Loucy (cell line): Measurements from ENCODE around the gene ZFYVE21.

ENCODE experiments used
- H2AFZ ChIP-seq: fragments of 200-600 bp; sonication (generic); 2 replicates; pipeline ENCODE4 v1.6.0; 2016; ENCODE audit warnings: antibody characterized with exemption, mild to moderate bottlenecking, low read length, moderate library complexity
- H3F3A ChIP-seq: fragments of 200-600 bp; 2 replicates; pipeline ENCODE4 v1.6.0; 2016; ENCODE audit warnings: antibody characterized with exemption, low read depth, mild to moderate bottlenecking
- H3K27me3 ChIP-seq: fragments of 200-600 bp; sonication (generic); 2 replicates; pipeline ENCODE4 v1.6.1; 2014; ENCODE audit warnings: low read length, mild to moderate bottlenecking; ENCODE audit not compliant: insufficient read depth, poor library complexity, severe bottlenecking
- H3K36me3 ChIP-seq: fragments of 200-600 bp; sonication (generic); 2 replicates; pipeline ENCODE4 v1.6.1; 2016; ENCODE audit warnings: low read length; ENCODE audit not compliant: insufficient read depth
- H3K4me1 ChIP-seq: fragments of 200-600 bp; sonication (generic); 2 replicates; pipeline ENCODE4 v1.5.1; 2014; ENCODE audit warnings: low read length, mild to moderate bottlenecking; ENCODE audit not compliant: insufficient read depth, poor library complexity, severe bottlenecking
- H3K4me2 ChIP-seq: fragments of 200-600 bp; sonication (generic); 2 replicates; pipeline ENCODE4 v1.6.0; 2014; ENCODE audit warnings: antibody characterized with exemption, low read length, low read depth, mild to moderate bottlenecking; ENCODE audit not compliant: poor library complexity, severe bottlenecking
- H3K4me3 ChIP-seq: fragments of 200-600 bp; sonication (generic); 2 replicates; pipeline ENCODE4 v1.5.1; 2014; ENCODE audit warnings: low read length, mild to moderate bottlenecking, mixed read lengths; ENCODE audit not compliant: poor library complexity, severe bottlenecking
- H3K79me2 ChIP-seq: fragments of 200-600 bp; sonication (generic); 2 replicates; pipeline ENCODE4 v1.6.1; 2014; ENCODE audit warnings: low read length; ENCODE audit not compliant: insufficient read depth
- H3K9ac ChIP-seq: fragments of 200-600 bp; sonication (generic); 2 replicates; pipeline ENCODE4 v1.6.0; 2014; ENCODE audit warnings: mild to moderate bottlenecking, low read depth, low read length, moderate library complexity; ENCODE audit not compliant: poor library complexity, severe bottlenecking
- H3K9me2 ChIP-seq: fragments of 200-600 bp; sonication (generic); replicated peaks from 2 replicates; pipeline ENCODE4 v1.6.1; 2016; ENCODE audit warnings: low read depth, low read length, mixed read lengths
- H3K9me3 ChIP-seq: fragments of 200-600 bp; sonication (generic); 2 replicates; pipeline ENCODE4 v1.6.1; 2014; ENCODE audit warnings: mild to moderate bottlenecking, antibody characterized with exemption, low read length, low read depth; ENCODE audit not compliant: insufficient read depth
- H4K20me1 ChIP-seq: fragments of 200-600 bp; sonication (generic); 2 replicates; pipeline ENCODE4 v1.6.0; 2014; ENCODE audit warnings: antibody characterized with exemption, low read length, mild to moderate bottlenecking; ENCODE audit not compliant: insufficient read depth, poor library complexity, severe bottlenecking
- EZH2phosphoT487 ChIP-seq: fragments of 200-600 bp; IDR thresholded peaks from 2 replicates; pipeline ENCODE4 v1.6.1; 2018; ENCODE audit warnings: antibody characterized with exemption, mild to moderate bottlenecking, moderate library complexity, borderline replicate concordance
- TF ChIP-seq, protein P1 (sequence below): fragments of 200-600 bp; sonication (generic); conservative IDR thresholded peaks from 2 replicates; pipeline ENCODE4 v1.5.1; 2014; ENCODE audit warnings: mild to moderate bottlenecking, antibody characterized with exemption, low read length

ZFYVE21 gene

DNA sequence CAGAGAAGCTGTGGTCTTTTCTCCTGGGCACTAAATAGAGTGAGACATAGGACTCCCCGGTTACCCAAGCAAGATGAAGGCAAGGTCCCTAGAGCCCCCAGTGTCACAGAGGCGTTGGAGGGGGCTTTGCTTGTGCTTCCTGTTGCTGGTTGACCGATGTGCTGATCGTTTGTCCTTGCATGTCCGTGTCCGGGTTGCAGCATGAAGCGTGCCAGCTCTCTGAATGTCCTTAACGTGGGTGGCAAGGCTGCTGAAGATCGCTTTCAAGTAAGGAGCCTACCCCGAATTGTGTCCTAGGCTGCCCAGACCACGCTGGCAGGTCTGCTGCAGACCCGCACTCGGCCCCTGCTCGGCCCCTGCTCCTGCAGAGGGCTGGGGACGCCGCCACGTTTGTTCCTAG lies 23.5 kb upstream of the ZFYVE21 start:
- Histone ChIP-seq H2AFZ (no peak overlapping the region), H3K9me2 (no peaks in the 10 kb centered on the region), H3K27me3 (no peaks in the 10 kb centered on the region), H3F3A (no peaks in the 10 kb centered on the region), H3K4me1 (no peaks in the 10 kb centered on the region), H3K4me2 (no peak overlapping the region), H3K9me3 (no peaks in the 10 kb centered on the region), H3K9ac (no peak overlapping the region), H4K20me1 (no peaks in the 10 kb centered on the region), H3K4me3 (no peak overlapping the region), H3K79me2 (no peaks in the 10 kb centered on the region), H3K36me3 (peaks cover 54% of the 10 kb centered on the region; the same call in 1 of the 2 replicates)
- TF ChIP-seq, protein P1, sequence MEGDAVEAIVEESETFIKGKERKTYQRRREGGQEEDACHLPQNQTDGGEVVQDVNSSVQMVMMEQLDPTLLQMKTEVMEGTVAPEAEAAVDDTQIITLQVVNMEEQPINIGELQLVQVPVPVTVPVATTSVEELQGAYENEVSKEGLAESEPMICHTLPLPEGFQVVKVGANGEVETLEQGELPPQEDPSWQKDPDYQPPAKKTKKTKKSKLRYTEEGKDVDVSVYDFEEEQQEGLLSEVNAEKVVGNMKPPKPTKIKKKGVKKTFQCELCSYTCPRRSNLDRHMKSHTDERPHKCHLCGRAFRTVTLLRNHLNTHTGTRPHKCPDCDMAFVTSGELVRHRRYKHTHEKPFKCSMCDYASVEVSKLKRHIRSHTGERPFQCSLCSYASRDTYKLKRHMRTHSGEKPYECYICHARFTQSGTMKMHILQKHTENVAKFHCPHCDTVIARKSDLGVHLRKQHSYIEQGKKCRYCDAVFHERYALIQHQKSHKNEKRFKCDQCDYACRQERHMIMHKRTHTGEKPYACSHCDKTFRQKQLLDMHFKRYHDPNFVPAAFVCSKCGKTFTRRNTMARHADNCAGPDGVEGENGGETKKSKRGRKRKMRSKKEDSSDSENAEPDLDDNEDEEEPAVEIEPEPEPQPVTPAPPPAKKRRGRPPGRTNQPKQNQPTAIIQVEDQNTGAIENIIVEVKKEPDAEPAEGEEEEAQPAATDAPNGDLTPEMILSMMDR, result no peak
- TF ChIP-seq EZH2phosphoT487, result no peak

DNA sequence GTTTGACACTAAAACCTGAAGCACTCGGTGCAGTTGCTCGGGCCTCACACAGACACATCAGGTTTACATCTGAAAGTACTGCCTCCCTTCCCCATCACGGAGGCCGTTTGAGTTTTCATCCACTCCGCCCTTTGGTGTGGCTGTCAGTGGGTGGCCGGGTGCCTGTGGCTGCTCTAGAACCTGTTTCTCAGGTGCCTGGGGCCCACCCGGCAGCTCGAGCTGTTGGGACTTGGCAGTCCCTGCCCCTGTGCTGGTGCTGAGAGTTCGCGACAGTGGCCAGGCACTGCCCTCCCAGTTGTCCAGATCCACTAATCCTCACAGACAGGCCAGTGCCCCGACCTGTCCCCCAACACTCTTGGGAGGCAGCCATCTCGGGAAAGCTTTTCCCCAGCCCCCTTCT lies 22.7 kb upstream of the ZFYVE21 start:
- H3K4me1 ChIP-seq, result no peaks in the 10 kb centered on the region
- peaks cover 53% of the 10 kb centered on the region; the same call in 1 of the 2 replicates for H3K36me3 ChIP-seq
- no peaks in the 10 kb centered on the region for H4K20me1 ChIP-seq
- no peaks in the 10 kb centered on the region for H3K27me3 ChIP-seq
- no peak overlapping the region for H3K9ac ChIP-seq
- H3F3A ChIP-seq, result no peaks in the 10 kb centered on the region
- no peak for TF ChIP-seq EZH2phosphoT487
- TF ChIP-seq, protein P1, result no peak
- no peaks in the 10 kb centered on the region for H3K9me3 ChIP-seq
- no peak overlapping the region for H3K4me2 ChIP-seq
- no peaks in the 10 kb centered on the region for H3K9me2 ChIP-seq
- H3K79me2 ChIP-seq, result no peaks in the 10 kb centered on the region
- no peak overlapping the region for H3K4me3 ChIP-seq
- no peak overlapping the region for H2AFZ ChIP-seq

DNA sequence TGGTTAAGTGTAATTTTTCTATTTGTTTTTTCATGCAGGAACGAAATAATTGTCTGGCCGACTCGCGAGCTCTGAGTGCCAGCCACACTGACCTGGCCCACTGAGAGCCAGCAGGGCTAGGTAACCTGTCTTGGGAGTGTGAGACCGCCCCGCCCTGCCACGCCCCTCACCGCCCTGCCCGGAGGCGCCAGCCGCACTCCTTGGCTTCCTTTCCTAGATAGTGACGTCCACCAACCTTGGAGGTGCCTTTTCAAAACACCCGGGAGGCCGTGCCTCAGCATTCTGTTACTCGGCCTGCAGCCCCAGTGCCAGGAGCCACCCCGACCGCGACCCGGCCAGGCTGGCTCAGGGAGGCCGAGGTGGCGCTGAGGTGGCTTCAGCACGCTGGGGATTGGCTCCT lies 22.1 kb upstream of the ZFYVE21 start:
- peaks cover 54% of the 10 kb centered on the region; the same call in 1 of the 2 replicates for H3K36me3 ChIP-seq
- H3K79me2 ChIP-seq, result no peaks in the 10 kb centered on the region
- H3K9me2 ChIP-seq, result no peaks in the 10 kb centered on the region
- H3K27me3 ChIP-seq, result no peaks in the 10 kb centered on the region
- no peak overlapping the region for H3K4me2 ChIP-seq
- TF ChIP-seq EZH2phosphoT487, result no peak
- TF ChIP-seq, protein P1, result no peak
- no peaks in the 10 kb centered on the region for H3K4me1 ChIP-seq
- H4K20me1 ChIP-seq, result no peaks in the 10 kb centered on the region
- H2AFZ ChIP-seq, result no peak overlapping the region
- H3K9me3 ChIP-seq, result no peaks in the 10 kb centered on the region
- H3F3A ChIP-seq, result no peaks in the 10 kb centered on the region
- H3K9ac ChIP-seq, result no peak overlapping the region
- H3K4me3 ChIP-seq, result no peak overlapping the region
